Activated CD4-positive, CD25-positive, alpha-beta regulatory T cell treated with anti-CD3 and anti-CD28 coated beads, Interleukin-2, amount 50 U/mL, for 72 hours (primary cell): ENCODE measurements around the gene NME7.
"Not testable (repeated sequence)": the region's sequence is repeated elsewhere in the genome, so short reads cannot be mapped to it uniquely, and the experiment has no call there.

Experiments
- DNase-seq: peaks from one replicate; pipeline ENCODE4 v3.0.0; 2021

Gene NME7

DNA sequence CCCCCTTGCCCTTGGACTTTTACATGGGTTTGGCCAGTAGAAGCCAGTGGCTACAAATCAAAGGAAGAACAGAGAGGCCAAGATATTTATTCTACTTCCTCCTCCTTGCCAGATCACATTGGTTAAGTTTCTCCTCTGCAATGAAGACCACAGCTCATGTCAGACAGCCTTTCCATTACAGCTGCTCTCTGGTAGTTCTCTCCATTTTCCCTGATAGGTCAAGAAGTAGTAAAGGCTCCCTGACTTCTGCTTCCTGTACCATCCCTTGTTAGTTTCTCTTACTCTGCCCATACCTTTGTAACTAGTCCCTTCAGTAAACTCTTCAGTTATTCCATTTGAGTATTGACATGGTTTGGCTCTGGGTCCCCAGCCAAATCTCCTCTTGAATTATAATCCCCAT, 27.8 kb downstream of the NME7 start:
- no peak for DNase-seq

DNA sequence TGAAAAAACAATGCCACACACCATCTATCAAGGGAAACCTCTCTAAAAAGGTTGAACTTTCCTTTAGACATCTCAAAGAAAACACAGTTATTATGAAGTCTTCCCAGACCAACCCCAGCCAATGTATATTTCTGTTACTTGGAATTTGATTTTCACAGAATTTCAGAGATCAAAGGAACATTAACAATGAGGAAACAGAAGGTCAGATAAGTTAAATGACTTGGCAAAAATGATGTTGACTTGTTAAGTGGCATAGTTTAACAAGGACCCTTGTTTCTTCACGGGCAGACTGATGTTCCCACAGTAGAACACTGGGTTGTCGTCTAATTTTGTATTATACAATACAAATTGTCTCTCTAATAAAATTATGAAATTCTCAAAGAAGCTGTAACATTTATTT, 29.0 kb downstream of the NME7 start:
- DNase-seq, result no peak

DNA sequence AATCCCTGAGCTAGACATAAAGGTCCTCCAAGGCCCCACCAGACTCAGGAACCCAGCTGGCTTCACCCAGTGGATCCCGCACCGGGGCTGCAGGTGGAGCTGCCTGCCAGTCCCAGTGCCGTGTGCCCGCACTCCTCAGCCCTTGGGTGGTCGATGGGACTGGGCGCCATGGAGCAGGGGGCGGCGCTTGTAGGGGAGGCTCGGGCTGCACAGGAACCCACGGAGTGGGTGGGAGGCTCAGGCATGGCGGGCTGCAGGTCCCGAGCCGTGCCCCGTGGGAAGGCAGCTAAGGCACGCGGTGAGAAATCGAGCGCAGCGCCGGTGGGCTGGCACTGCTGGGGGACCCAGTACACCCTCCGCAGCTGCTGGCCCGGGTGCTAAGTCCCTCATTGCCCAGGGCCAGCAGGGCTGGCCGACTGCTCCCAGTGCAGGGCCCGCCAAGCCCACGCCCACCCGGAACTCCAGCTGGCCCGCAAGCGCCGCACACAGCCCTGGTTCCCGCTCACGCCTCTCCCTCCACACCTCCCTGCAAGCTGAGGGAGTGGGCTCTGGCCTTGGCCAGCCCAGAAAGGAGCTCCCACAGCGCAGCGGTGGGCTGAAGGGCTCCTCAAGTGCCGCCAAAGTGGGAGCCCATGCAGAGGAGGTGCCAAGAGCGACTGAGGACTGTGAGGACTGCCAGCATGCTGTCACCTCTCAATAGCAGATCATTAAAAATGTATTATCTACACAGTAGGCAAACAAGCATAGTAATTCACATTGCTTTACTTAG, 30.5 kb downstream of the NME7 start:
- not testable (repeated sequence) for DNase-seq

DNA sequence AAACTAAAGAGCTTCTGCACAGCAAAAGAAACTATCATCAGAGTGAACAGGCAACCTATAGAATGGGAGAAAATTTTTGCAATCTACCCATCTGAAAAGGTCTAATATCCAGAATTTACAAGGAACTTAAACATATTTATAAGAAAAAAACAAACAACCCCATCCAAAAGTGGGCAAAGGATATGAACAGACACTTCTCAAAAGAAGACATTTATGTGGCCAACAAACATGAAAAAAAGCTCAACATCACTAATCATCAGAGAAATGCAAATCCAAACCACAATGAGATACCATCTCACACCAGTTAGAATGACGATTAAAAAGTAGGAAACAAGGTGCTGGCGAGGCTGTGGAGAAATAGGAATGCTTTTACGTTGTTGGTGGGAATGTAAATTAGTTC, 32.9 kb downstream of the NME7 start:
- not testable (repeated sequence) for DNase-seq

DNA sequence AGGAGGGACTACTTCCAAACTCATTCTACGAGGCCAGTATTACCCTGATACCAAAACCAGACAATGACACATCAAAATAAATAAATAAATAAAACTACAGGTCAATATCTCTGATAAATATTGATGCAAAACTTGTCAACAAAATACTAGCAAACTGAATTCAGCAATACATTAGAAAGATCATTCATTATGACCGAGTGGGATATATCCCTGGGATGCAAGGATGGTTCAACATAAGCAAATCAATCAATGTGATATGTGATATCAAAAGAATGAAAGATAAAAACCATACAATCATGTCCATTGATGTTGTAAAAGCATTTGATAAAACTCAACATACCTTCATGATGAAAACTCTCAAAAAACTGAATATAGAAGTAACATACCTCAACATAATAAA, 36.7 kb downstream of the NME7 start:
- no peak for DNase-seq

DNA sequence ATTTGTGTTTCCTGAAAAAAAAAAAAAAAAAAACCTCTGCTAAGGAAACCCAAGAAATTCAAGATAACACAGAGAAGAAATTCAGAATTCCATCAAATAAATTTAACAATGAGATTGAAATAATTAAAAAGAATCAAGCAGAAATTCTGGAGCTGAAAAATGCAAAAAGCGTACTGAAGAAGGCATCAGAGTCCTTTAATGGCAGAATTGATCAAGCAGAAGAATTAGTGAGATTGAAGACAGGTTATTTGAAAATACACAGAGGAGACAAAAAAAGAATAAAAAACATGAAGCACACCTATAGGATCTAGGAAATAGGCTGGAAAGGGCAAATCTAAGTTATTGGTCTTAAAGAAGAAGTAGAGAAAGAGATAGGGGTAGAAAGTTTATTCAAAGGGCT, 38.2 kb downstream of the NME7 start:
- DNase-seq, result no peak

DNA sequence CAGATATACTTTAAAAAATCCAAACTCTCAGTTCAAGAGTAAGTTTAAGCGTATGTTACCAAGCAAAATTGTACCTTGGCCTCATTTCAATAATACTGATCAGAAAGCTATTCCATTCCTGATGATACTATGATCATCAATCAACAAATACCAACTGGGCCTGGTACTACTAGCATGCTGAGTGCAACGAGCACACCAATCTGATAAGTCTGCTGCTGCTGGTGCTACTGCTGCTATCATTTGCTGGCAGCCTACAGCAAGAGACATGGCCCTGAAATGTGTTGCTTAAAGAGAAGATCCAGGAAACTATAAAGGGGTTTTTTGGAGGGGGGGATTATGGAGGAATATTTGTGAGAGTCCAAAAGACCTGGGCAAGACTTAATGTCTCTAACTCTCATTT, 39.7 kb downstream of the NME7 start:
- DNase-seq, result no peak

DNA sequence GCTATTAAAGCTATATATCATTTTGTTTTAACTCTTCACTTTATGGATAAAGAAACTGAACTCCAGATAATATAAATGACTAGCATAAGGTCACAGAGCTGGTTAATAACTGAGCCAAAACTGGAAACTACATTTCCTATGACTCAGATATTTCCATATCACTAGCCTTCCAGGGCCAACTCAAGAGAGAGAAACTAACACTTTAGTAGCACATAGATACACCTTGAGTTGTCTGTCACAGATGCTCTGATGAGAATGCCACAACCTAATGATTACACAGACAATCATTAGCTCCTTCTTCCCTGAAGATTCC, 40.7 kb downstream of the NME7 start:
- DNase-seq, result no peak

DNA sequence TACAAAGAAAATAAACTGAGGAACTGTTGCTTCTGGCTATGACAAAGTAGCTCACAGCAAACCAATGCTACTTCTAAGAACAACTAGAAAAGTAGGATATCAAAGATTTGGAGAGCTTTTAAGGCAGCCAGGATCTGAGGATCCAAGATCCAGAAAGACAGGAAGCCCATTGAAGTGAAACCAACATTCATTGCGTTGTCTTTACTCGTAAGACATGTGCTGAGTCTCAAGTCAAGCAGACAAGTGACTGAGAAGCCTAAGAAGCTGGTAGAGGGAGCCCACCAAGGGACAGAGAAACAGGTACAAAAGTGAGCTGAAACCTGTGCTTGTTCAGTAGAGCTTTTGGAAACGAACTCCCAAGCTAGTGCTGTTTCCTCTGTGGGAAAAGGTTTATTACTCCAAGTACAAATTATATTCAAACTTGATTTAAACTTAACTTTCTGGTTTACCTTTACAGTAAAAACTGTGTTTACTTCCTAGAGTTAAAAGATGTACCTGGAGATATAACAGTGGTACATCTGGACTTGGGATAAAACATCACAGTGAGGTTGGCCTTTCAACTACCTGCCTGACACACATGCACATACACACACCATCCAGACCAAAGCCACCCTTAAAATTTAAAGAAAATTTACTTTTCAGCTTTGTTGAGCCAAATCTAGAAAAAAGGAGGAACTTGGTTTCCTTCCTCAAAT, 41.2 kb downstream of the NME7 start:
- no peak for DNase-seq

DNA sequence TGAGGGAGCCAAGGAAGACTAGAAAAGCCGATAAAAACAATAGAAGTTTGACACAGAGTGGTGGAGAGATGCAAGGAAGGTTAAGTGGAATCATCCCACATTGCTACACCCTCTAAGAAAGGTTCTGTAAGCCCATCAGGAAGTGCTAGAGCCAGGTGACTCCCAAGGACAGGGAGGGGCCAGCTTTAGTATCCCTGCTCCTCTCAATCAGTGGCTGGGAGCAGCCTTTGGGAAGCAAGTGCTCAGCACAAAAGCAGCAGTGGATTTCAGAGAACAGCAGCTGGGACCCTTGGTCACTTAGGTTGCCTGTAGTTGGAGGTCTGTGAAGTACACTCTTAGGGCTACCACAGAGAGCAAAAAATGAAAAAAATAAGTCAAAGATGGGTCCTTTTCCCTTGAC, 42.5 kb downstream of the NME7 start:
- no peak for DNase-seq

DNA sequence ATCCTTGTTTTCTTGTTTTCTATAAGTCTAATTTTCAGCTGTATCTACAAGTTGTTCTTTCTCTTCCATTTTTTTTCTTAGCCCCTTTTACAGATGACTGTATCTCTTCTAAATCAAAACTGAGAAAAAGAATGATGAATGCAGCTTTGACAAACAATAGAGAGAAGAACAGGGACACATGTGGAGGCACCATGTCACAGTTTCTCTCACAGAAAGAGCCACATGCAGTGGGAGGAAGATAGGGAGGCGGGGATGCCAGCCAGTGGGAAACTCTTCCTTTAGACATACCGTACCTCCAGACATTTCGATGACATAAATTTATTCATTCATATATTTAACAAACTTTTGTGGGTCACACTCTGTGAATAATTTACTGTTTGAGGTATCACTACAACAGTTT, 45.5 kb downstream of the NME7 start:
- no peak for DNase-seq

DNA sequence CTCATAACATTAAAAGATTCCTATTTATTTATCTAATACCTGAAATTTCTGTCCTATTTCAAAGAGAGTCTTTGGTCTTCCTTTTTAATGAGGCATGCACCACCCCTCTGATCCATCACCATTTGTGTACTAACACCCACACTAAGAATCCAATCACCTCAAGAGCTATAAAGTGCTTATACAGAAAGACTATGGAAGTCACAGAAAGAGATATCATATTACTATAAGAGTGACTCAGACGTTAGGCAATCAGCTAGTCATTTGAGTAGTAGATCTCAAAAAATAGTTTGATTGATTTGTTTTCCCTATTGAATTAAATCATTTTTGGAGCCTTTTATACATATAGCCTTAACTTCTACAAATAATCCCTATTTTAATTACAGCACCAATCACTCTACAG, 46.1 kb downstream of the NME7 start:
- DNase-seq, result no peak

DNA sequence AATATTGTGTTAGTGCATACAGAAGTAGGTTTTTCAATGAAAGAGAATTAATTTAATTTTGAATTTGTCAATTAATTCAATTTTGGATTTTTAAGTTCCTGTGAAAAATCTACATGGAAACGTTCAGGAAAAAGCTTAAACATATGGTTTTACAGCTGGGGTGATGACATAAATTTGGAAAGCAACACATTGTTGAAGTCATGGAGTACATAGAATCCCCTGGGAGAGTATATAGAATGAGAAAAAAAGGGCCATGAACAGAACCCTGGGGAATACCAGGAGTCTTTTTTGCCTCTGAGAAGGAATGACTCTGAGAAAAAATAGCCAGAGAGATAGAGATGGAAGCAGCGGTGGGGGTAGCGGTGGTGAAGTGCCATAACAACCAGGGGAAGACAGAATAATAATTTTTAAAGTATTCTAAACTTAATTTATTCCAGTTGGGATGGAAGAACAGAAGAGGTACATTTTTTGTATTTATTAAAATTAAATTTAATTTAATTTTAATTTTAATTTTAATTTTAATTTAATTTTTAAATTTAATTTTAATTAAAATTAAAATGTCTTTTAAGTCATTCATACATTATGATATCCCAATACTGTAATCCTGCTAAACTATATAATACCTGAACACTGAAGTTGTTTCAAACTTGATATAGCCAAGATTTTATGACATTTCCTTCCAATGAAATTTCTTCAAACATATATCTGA, 48.9 kb downstream of the NME7 start:
- no peak for DNase-seq

DNA sequence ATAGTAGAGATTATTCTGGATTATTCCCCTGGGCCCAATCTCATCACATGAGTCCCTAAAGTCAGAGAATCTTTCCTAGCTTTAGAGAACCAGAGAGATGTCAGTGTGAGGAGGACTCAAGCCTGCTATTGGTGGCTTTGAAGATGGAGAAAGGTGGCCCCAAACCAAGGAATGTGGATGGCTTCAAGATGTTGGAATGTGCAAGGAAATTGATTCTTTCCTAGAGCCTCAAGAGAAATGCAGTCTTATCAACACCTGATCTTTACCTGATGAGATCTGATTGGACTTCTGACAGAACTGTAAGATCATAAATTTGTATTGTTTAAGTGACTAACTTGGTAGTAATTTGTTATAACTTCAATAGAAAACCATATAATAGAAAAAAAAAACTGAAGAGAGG, 51.0 kb downstream of the NME7 start:
- DNase-seq, result no peak

DNA sequence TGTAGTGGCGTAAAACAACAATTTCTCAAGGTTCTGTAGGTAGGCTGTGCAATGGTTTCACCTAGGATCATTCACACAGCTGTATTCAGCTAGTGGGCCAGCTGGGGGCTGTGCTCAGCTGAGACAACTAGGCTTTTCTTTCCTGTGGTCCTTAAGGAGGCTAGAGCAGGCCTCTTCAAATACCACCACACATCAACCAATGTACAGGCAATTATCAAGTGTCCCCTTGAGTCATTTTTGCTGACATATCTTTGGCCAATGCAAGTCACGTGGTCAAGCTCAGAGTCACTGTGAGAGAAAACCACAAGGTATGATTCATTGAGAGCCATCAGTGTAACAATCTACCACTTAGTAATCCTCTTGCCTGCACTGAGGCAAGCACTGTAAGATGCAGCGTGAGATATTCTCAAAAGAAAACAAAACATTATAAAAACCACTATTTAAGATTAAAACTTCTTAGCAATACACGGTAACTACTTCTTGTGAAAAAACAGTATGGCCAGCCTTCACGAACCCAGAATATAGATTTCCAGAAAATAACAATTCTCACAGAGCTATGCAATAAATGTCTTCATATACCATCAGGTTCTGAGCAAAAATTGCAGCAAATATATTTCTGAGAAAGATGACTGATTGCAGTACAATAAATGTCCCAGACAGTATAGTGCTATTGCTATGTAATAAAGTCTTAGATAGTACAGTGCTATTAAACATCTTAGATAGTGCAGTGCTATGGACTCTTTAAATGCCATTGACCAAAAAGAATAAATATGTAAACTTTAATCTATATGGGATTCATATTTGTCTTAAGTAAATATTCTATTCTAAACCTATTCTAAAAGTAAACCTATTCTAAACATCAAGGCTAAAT, 55.3 kb downstream of the NME7 start:
- peak; percentile 36 for DNase-seq

DNA sequence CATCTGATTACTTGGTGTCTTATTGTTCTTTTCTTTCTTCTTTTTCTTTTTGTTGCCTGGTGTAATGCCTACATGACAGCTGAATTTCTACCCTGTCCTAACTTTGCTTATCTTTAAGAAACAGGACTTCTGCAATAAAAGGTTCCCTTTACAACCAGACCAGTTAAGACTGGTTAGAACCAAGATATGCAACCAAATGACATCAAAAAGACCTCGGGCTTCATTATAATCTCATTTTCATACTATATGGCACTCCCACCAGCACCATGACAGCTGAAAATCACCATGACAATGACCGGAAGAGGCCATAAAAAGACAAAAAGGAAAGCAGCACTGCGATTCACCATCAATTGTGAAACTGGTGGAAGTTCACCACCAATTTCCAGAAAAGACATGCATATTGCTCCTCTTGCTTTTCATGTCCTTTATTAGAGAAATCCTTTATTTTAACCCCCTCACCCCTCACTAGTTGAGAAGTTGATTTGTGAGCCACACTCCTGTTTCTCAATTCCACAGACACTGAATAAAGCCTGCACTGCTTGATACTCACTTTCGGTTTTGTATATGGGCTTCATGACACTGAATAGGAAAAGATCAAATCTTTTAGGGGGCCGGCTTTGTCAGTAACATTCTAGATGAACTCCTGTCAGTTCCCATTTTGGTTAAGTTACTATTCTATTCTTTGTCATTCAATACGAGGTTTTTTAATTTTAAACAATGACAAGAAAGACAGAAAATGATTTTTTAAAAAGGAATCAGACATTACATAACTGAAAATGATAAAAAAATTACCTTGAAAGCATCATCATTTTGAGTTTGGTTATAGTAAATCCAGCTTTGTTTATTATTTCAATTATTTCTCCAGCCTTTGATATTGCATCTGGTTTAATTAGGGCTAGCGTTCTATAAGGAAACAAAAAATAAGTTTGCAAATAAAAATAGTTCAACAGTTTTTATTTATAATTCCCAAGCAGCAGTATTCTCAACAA, 58.1 kb downstream of the NME7 start:
- no peak for DNase-seq

DNA sequence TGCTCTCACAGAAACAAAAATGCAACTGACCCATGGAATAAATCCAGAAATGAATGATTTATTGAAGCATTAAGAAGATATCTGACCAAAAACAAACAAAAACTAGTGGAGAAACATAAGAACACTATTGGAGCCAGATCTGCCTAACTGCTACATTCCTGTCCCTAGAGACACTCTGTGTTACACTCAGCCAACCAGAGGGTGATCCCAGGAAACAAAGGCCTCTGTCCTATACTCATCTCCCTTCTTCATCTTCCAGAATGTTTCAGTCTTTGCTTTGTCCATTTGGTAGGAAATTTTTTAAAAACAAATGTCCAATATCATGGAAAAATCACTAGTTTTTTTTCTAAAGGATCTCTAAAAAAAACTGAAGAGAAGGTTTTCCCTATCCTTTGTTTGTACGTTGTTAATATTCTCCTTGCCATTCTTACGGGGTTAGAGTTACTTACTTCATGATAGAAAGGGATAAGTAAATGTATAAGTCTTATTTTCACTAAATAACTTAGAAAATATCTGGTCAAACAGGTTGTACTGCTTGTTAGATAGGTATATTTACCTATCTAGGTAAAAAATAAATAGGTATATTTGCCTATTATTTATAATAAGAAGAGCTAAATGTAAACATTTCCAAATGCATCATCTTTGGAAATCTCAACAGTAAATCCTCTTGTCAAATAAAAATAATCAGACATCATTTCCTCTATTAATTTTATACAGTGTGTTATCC, 59.1 kb downstream of the NME7 start:
- no peak for DNase-seq

DNA sequence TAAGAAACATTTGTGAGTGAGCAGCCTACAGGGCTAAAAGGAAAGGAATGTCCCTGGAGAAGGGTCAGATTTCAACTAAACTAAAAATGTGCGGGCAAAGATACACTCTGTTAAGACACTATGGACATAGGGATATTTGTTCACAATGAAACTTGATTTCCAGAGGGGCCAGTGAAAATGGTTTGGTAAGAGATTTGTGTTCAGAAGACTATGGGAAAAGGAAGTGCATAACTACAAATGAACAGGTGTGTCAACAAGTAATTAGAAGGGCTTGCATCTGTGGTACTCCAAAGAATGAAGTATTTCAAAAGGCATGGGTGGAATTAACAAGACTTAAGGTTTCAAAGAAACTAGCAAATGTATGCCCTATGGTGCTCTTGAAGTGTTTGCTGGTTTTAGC, 60.4 kb downstream of the NME7 start:
- no peak for DNase-seq

DNA sequence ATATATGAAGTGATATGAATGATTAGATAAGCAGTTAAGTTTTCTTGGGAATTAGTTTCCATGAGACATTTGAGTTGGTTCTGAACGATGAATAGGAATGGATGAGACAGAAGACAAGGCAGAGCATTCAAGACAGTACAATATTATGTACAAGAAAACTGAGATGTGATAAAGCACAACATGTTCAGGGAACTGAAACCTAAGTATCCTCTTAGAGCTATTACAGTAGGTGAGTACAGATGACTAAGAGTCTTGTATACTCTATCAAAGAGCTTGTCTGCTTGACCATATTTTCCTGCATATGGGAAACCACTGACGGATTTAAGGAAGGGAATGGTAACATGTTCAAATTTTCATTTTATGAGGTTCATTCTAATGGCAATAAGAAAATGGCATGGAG, 61.6 kb downstream of the NME7 start:
- DNase-seq, result no peak

DNA sequence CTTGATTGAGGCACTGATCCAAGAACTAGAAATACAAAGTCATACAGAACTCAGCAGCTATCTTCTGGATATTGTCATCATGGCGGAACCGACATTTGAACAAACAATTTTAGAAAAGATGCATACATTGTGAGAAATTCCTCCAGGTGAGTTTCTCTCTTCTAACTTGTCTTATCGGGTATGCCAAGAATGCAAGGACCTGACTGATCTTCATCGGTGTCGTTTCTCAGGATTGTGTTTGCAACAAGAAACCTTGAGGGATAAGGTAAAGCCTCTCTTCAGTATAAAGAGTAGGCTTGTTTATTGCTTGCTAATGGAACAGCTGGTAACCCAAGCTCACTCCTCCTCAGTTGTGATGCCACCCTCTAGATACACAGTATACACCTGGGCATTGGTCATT, 62.2 kb downstream of the NME7 start:
- no peak for DNase-seq

DNA sequence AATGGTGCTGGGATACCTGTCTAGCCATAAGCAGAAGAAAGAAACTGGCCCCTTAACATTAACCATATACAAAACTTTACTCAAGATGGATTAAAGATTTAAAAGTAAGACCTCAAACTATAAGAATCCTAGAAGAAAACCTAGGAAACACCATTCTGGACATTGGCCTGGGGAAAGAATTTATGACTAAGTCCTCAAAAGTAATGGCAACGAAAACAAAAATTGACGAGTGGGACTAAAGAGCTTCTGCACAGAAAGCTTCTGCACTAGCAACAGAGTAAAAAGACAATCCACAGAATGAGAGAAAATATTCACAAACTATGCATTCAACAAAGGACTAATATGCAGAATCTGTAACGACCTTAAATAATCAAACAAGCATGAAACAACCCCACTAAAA, 66.7 kb downstream of the NME7 start:
- no peak for DNase-seq
